Lower leg skin (tissue), 3 donors: ENCODE measurements around the gene DNAL4.

Experiments
- CTCF ChIP-seq, 3 donors: fragments of 450-650 bp; IDR thresholded peaks; one replicate each; pipeline ENCODE4 v1.5.1; 2016; ENCODE audit warnings: antibody characterized with exemption in 3 of 3, mild to moderate bottlenecking in 3 of 3, moderate library complexity in 2 of 3
- POLR2A ChIP-seq, 2 donors: fragments of 450-650 bp; IDR thresholded peaks; one replicate each; pipeline ENCODE4 v1.6.1; 2016 to 2017; ENCODE audit warnings: antibody characterized with exemption in 2 of 2, mild to moderate bottlenecking in 1 of 2, moderate library complexity in 1 of 2

GRCh38 chr22:38762551-38762983 lies 31.4 kb downstream of the DNAL4 start:
- no peak for TF ChIP-seq CTCF (IDR thresholded peaks at IDR 0.05)
- TF ChIP-seq POLR2A (IDR thresholded peaks at IDR 0.05) = no peak
